HG03060 (cell line): ENCODE results near the gene NBEA.

Source experiments
- ATAC-seq: cut with Tn5 transposase; IDR thresholded peaks from one replicate; pipeline ENCODE4 v1.9.1; 2021; ENCODE audit warnings: low read depth, moderate number of reproducible peaks; ENCODE audit not compliant: unreplicated experiment

Gene NBEA

GRCh38 chr13:35687336-35687735 lies 745.3 kb downstream of the NBEA start:
- no peak for ATAC-seq

- no peak for ATAC-seq
Measured at GRCh38 chr13:35690581-35691207, 748.6 kb downstream of the NBEA start.

GRCh38 chr13:35693134-35693784 lies 751.2 kb downstream of the NBEA start:
- ATAC-seq, result no peak

GRCh38 chr13:35694031-35694430 lies 752.0 kb downstream of the NBEA start:
- no peak for ATAC-seq

GRCh38 chr13:35694549-35695447 lies 752.7 kb downstream of the NBEA start:
- no peak for ATAC-seq

GRCh38 chr13:35695448-35695770 lies 753.3 kb downstream of the NBEA start:
- no peak for ATAC-seq

- no peak for ATAC-seq
Measured at GRCh38 chr13:35697186-35697730, 755.2 kb downstream of the NBEA start.

- ATAC-seq, result no peak
Measured at GRCh38 chr13:35698911-35699576, 757.0 kb downstream of the NBEA start.

GRCh38 chr13:35699825-35700510 lies 757.9 kb downstream of the NBEA start:
- no peak for ATAC-seq

GRCh38 chr13:35700671-35701070 lies 758.6 kb downstream of the NBEA start:
- no peak for ATAC-seq

GRCh38 chr13:35702316-35702715 lies 760.2 kb downstream of the NBEA start:
- ATAC-seq, result no peak

GRCh38 chr13:35703061-35703460 lies 761.0 kb downstream of the NBEA start:
- no peak for ATAC-seq

- no peak for ATAC-seq
Measured at GRCh38 chr13:35704331-35704730, 762.3 kb downstream of the NBEA start.

- no peak for ATAC-seq
Measured at GRCh38 chr13:35706281-35706680, 764.2 kb downstream of the NBEA start.

- ATAC-seq, result no peak
Measured at GRCh38 chr13:35706721-35707120, 764.7 kb downstream of the NBEA start.

GRCh38 chr13:35711909-35712308 lies 769.8 kb downstream of the NBEA start:
- no peak for ATAC-seq

GRCh38 chr13:35712907-35713761 lies 771.1 kb downstream of the NBEA start:
- no peak for ATAC-seq

- ATAC-seq, result no peak
Measured at GRCh38 chr13:35714121-35714520, 772.1 kb downstream of the NBEA start.
